Measurements from ENCODE around the gene ETV1. TPM values are rescaled to one million over a fixed set of nuclear protein-coding genes. Genes with fewer than 3 reads are reported as not detected.
A peak's percentile ranks its signal among the peaks of the same experiment; 100 is the strongest.

Gene ETV1
- total and polyA plus RNA-seq, 2 of the 4 experiments (the other 2 are of a cell fraction) = 8.6 to 21.1 TPM

GRCh38 chr7:13979671-13980435 lies 9.6 kb downstream of the ETV1 start:
- no peaks in the 10 kb centered on the region for H3K27me3 ChIP-seq (ENCODE audit: control insufficient read depth, insufficient read depth, low read length)
- H2BK15ac ChIP-seq (ENCODE audit: low read depth, low read length) = no peak overlapping the region
- H3K14ac ChIP-seq (replicated peaks; ENCODE audit: low read depth, low read length) = peak overlapping the region; percentile 26; the same call in 1 of the 2 replicates
- H3K79me1 ChIP-seq (ENCODE audit: low read depth in 1 of 2, low read length in 2 of 2) = peaks cover 0 to 11% of the 10 kb centered on the region in 2 experiments; a peak in 3 of 4 replicates
- no peak overlapping the region for H3K56ac ChIP-seq (ENCODE audit: extremely low read depth, insufficient read depth, low read length)
- peaks cover 1% of the 10 kb centered on the region; the same call in 1 of the 2 replicates for H3K36me3 ChIP-seq (ENCODE audit: control insufficient read depth, insufficient read depth, low read length)
- DNase-seq = peak; percentile 85
- peak overlapping the region; percentile 36; the same call in 1 of the 2 replicates for H4K5ac ChIP-seq (ENCODE audit: low read depth, low read length)
- peak overlapping the region; percentile 68 for H2BK120ac ChIP-seq (ENCODE audit: low read depth, low read length)
- H3K18ac ChIP-seq (ENCODE audit: low read depth, low read length) = peak overlapping the region; percentile 82; the same call in 1 of the 2 replicates
- no peak overlapping the region for H2AFZ ChIP-seq (replicated peaks; ENCODE audit: low read length, poor library complexity)
- H4K91ac ChIP-seq (ENCODE audit: insufficient read depth, low read depth, low read length) = no peak overlapping the region
- H3K9me1 ChIP-seq (ENCODE audit: insufficient read depth, low read length) = no peaks in the 10 kb centered on the region
- H4K8ac ChIP-seq (ENCODE audit: low read depth in 2 of 2, low read length in 2 of 2) = peak overlapping the region; percentile 2 to 6; a peak in 1 of 4 replicates
- TF ChIP-seq MAFK (IDR thresholded peaks at IDR 0.05; ENCODE audit: low read depth, low read length) (peak; percentile 69), ELK1 (IDR thresholded peaks at IDR 0.05; ENCODE audit: borderline replicate concordance, low read depth, low read length) (no peak), NFE2L2 (IDR thresholded peaks at IDR 0.05; ENCODE audit: low read depth, low read length) (no peak), CEBPB (IDR thresholded peaks at IDR 0.05; ENCODE audit: low read depth, low read length) (peak; percentile 63), CHD1 (IDR thresholded peaks at IDR 0.05; ENCODE audit: low read depth, low read length) (no peak), BHLHE40 (IDR thresholded peaks at IDR 0.05; ENCODE audit: low read depth, low read length) (no peak), USF2 (IDR thresholded peaks at IDR 0.05; ENCODE audit: low read depth, low read length) (no peak), RFX5 (IDR thresholded peaks at IDR 0.05; ENCODE audit: low read depth, low read length) (no peak), CTCF (conservative IDR thresholded peaks at IDR 0.05; ENCODE audit: low read depth, low read length) (no peak)
- H3K9me3 ChIP-seq (ENCODE audit: control insufficient read depth, insufficient read depth, low read length) = no peaks in the 10 kb centered on the region
- CTCF ChIA-PET = interaction anchor here (0.9 kb wide), 1 partner anchor 11 kb away, joined by 4 read pairs; no protein-coding TSS in a partner anchor
- H3K4ac ChIP-seq (ENCODE audit: low read depth, low read length) = no peak overlapping the region; the same call in 1 of the 2 replicates
- H2BK20ac ChIP-seq (ENCODE audit: low read depth, low read length) = peak overlapping the region; percentile 78; the same call in 1 of the 2 replicates
- peak; percentile 50 for ATAC-seq (ENCODE audit: low read depth)
- no peak overlapping the region for H2AK9ac ChIP-seq (replicated peaks; ENCODE audit: low read depth, low read length, poor library complexity)
- no peaks in the 10 kb centered on the region for H4K20me1 ChIP-seq (ENCODE audit: insufficient read depth, low read length)
- H3K4me1 ChIP-seq (ENCODE audit: control insufficient read depth, insufficient read depth, low read length) = peaks cover 6% of the 10 kb centered on the region
- H3K4me3 ChIP-seq (ENCODE audit: insufficient read depth, low read depth, low read length) = no peak overlapping the region
- POLR2A ChIA-PET (ENCODE audit: unreplicated experiment) = interaction anchor here (1.1 kb wide), 1 partner anchor 10 kb away, joined by 3 read pairs; the partner anchor contains the start of gene ETV1
- dilution Hi-C loops (cut with HindIII; ENCODE audit: low sequenced_read_pairs, unreplicated experiment) = no loop called here
- peak overlapping the region; percentile 75 for H3K4me2 ChIP-seq (ENCODE audit: low read depth, low read length)
- no peak overlapping the region for H3K27ac ChIP-seq (ENCODE audit: insufficient read depth, low read length)
- H3K9ac ChIP-seq (ENCODE audit: low read depth, low read length) = no peak overlapping the region; the same call in 1 of the 2 replicates
- intact Hi-C loops (cut with micrococcal nuclease) = no loop called here
- in situ Hi-C loops (cut with MboI; ENCODE audit: low sequenced_read_pairs) = loop anchor here (5.0 to 25.0 kb wide), 2 partner anchors 58 to 1318 kb away; no protein-coding TSS in a partner anchor
- no TSS peak for BruUV-seq (replicated peaks)
- WGBS, 2 experiments (ENCODE audit: extremely low coverage in 2 of 2, insufficient read length in 1 of 2) = no CpG with 5 or more reads among the region's 5 CpGs
- H2AK5ac ChIP-seq (ENCODE audit: low read depth, low read length) = no peak overlapping the region
- H3K23ac ChIP-seq (ENCODE audit: low read depth, low read length) = peak overlapping the region; percentile 40; the same call in 1 of the 2 replicates
- peak overlapping the region; percentile 73 for H2BK5ac ChIP-seq (ENCODE audit: low read depth, low read length, poor library complexity, severe bottlenecking)
